Gastroesophageal sphincter (tissue), 4 donors: Measurements from ENCODE around the gene MICAL3. TPM values are rescaled to one million over a fixed set of nuclear protein-coding genes. Genes with fewer than 3 reads are reported as not detected.

Source experiments
- ATAC-seq: fragments of 150-250 bp; one replicate; pipeline ENCODE4 v1.9.1; 2016; ENCODE audit warnings: mild to moderate bottlenecking, moderate library complexity
- H3K27ac ChIP-seq, 4 donors: fragments of 200-600 bp; sonication (generic) in 3 of 4; 1 replicate in 3 of 4; 2 replicates in 1 of 4; pipeline ENCODE4 v1.5.1; 2016 to 2019
- H3K27me3 ChIP-seq: fragments of 200-600 bp; sonication (generic); one replicate; pipeline ENCODE4 v1.5.1; 2019
- H3K36me3 ChIP-seq, 2 donors: fragments of 200-600 bp; sonication (generic); one replicate each; pipeline ENCODE4 v1.5.1; 2019; ENCODE audit warnings: control low read depth in 1 of 2
- H3K4me1 ChIP-seq, 3 donors: fragments of 200-600 bp; sonication (generic); 1 replicate in 2 of 3; 2 replicates in 1 of 3; pipeline ENCODE4 v1.5.1; 2016 to 2019; ENCODE audit warnings: control low read depth in 2 of 3
- H3K4me3 ChIP-seq, 2 donors: fragments of 200-600 bp; sonication (generic); one replicate each; pipeline ENCODE4 v1.5.1; 2019; ENCODE audit warnings: mild to moderate bottlenecking in 1 of 2, moderate library complexity in 1 of 2
- H3K9me3 ChIP-seq, 3 donors: fragments of 200-600 bp; sonication (generic); one replicate each; pipeline ENCODE4 v1.5.1; 2017 to 2019; ENCODE audit warnings: control low read depth in 2 of 3
- CTCF ChIP-seq, 4 experiments: fragments of 200-600 bp in 2 of 4; fragments of 450-650 bp in 2 of 4; sonication (generic) in 1 of 4; IDR thresholded peaks; one replicate each; pipeline ENCODE4 v1.5.1; 2017 to 2019; ENCODE audit warnings: antibody characterized with exemption in 4 of 4, mild to moderate bottlenecking in 2 of 4, moderate library complexity in 2 of 4
- EP300 ChIP-seq: sonication (generic); formaldehyde crosslinking; IDR thresholded peaks from one replicate; pipeline ENCODE4 v1.6.1; 2017; ENCODE audit warnings: antibody characterized with exemption, mild to moderate bottlenecking
- POLR2A ChIP-seq, 2 donors: fragments of 450-650 bp; IDR thresholded peaks; one replicate each; pipeline ENCODE4 v1.6.1; 2017; ENCODE audit warnings: antibody characterized with exemption in 2 of 2, mild to moderate bottlenecking in 2 of 2, moderate library complexity in 1 of 2
- POLR2AphosphoS5 ChIP-seq: sonication (generic); formaldehyde crosslinking; IDR thresholded peaks from one replicate; pipeline ENCODE4 v1.6.1; 2017; ENCODE audit warnings: antibody characterized with exemption
- WGBS, 2 donors: methylation state at CpG; one replicate each; pipeline ENCODE4 v1.1.5; 2018; ENCODE audit warnings: low coverage in 1 of 2; 5-methylcytosine and 5-hydroxymethylcytosine counted together
- total RNA-seq, 4 donors: library from RNA; depleted of rRNA; stranded (reverse); fragments of >200 nt; gene quantifications; one replicate each; pipeline ENCODE4 v1.1.0, GENCODE V29; 2016

MICAL3 gene
- total RNA-seq, 4 donors from 2014 or later = 37.3 to 120 (median 51.5) TPM

DNA sequence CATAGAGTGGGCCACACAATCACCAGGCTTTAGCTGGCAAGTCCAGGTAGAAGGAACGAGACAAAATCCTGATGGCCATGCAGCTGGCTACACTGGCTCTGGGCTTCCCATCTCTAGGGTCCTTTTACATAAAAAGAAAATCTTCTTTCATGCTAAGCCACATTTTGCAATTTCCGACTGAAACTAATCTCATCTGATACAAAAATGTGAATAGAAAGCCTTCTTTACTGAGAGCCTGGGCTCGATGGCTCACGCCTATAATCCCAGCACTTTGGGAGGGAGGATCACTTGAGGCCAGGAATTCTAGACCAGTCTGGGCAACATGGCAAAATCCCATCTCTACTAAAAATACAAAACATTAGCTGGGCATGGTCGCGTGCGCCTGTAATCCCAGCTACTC lies 67.2 kb downstream of the MICAL3 start:
- 96% methylated on average over 4 of the region's 7 CpGs for WGBS, 2 donors
- Histone ChIP-seq H3K27me3 (no peaks in the 10 kb centered on the region), H3K4me1 (peaks cover 0 to 62% (median 0%) of the 10 kb centered on the region in 3 donors), H3K4me3 (no peak overlapping the region), H3K36me3 (no peaks in the 10 kb centered on the region), H3K27ac (no peak overlapping the region), H3K9me3 (no peaks in the 10 kb centered on the region)
- no peak for ATAC-seq
- TF ChIP-seq CTCF (IDR thresholded peaks at IDR 0.05) (no peak), POLR2A (IDR thresholded peaks at IDR 0.05) (no peak), EP300 (no peak), POLR2AphosphoS5 (no peak)

DNA sequence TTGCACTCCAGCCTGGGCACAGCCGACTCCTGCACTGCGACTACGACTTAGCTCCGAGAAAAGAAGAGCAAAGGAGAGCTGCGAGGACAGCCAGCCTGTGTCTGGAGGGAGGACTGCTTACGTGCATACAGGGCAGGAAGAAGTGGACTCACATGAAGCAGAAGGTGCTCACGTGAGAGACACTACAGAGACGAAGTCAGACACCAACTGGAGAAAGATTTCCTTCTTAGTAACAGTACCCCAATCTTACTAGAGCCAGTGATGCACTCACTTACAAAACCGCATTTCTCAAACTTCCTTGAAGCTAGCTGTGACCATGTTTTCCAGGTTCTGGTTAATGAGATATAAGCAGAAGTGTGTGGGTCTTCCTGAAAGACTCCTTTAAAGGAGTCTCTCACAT lies 67.7 kb downstream of the MICAL3 start:
- ATAC-seq = no peak
- Histone ChIP-seq H3K36me3 (no peaks in the 10 kb centered on the region), H3K9me3 (no peaks in the 10 kb centered on the region), H3K4me1 (peaks cover 0 to 67% (median 0%) of the 10 kb centered on the region in 3 donors), H3K27me3 (no peaks in the 10 kb centered on the region), H3K27ac (no peak overlapping the region), H3K4me3 (no peak overlapping the region)
- 88 to 100% methylated on average over 1 to 3 of the region's 9 CpGs for WGBS, 2 donors
- TF ChIP-seq POLR2AphosphoS5 = no peak
- no peak for TF ChIP-seq EP300
- TF ChIP-seq CTCF (IDR thresholded peaks at IDR 0.05) = no peak
- no peak for TF ChIP-seq POLR2A (IDR thresholded peaks at IDR 0.05)

- H3K4me1 ChIP-seq = peaks cover 0 to 67% (median under 1%) of the 10 kb centered on the region in 3 donors
- WGBS, 2 donors = 19 to 47% methylated on average over 7 of the region's 8 CpGs
Measured at GRCh38 chr22:17955590-17956379, 68.6 kb downstream of the MICAL3 start.

DNA sequence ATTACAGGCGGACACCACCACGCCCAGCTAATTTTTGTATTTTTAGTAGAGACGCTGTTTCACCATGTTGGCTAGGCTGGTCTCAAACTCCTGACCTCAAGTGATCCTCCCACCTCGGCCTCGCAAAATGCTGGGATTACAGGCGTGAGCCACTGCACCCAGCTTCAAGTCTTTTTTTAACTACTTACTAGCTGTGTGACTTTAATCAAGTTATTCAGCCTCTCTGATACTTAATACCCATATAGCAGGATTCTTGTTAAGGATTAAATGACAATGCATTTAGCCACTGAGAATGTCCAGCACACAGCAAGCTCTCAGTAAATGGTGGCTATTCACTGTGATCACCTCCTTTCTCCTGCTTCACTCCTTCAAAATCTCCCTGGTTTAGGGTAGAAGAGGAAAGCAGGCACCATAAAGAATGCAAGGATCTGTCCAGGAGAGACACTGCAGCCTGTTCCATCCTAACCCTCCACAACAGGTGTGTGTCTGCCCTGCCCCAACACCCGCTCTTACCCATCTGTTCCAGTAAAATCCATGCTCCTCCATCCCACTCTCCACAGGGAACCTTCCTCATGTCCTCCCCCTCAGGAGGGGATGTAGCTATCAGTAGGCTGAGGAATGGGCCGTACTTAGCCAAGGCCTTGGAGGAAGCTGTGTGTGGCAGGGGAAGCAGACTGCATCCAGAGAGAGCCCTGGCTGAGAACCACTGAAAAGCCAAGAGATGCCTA lies 69.3 kb downstream of the MICAL3 start:
- no peaks in the 10 kb centered on the region for H3K27me3 ChIP-seq
- peak overlapping the region in 1 of 4 donors; percentile 4 for H3K27ac ChIP-seq
- peaks cover 0 to 70% (median 4%) of the 10 kb centered on the region in 3 donors for H3K4me1 ChIP-seq
- 76 to 96% methylated on average over 4 of the region's 8 CpGs for WGBS, 2 donors
- TF ChIP-seq CTCF (IDR thresholded peaks at IDR 0.05) (no peak), POLR2AphosphoS5 (no peak), POLR2A (IDR thresholded peaks at IDR 0.05) (no peak), EP300 (no peak)
- no peak for ATAC-seq
- no peak overlapping the region for H3K4me3 ChIP-seq
- H3K36me3 ChIP-seq = no peaks in the 10 kb centered on the region
- H3K9me3 ChIP-seq = no peaks in the 10 kb centered on the region

More at GRCh38 chr22:17955590-17956379, 68.6 kb downstream of the MICAL3 start:
- no peak for ATAC-seq
- Histone ChIP-seq H3K36me3 (no peaks in the 10 kb centered on the region), H3K4me3 (no peak overlapping the region), H3K27ac (peak overlapping the region in 1 of 4 donors; percentile 4), H3K27me3 (no peaks in the 10 kb centered on the region), H3K9me3 (no peaks in the 10 kb centered on the region)
- no peak for TF ChIP-seq POLR2AphosphoS5
- no peak for TF ChIP-seq EP300
- no peak for TF ChIP-seq POLR2A (IDR thresholded peaks at IDR 0.05)
- no peak for TF ChIP-seq CTCF (IDR thresholded peaks at IDR 0.05)
